HG02943 (cell line): Measurements from ENCODE around the gene AUTS2.

Experiments
- ATAC-seq: cut with Tn5 transposase; IDR thresholded peaks from one replicate; pipeline ENCODE4 v1.9.1; 2021; ENCODE audit warnings: mild to moderate bottlenecking, low read depth, moderate library complexity; ENCODE audit not compliant: unreplicated experiment

The AUTS2 gene

DNA sequence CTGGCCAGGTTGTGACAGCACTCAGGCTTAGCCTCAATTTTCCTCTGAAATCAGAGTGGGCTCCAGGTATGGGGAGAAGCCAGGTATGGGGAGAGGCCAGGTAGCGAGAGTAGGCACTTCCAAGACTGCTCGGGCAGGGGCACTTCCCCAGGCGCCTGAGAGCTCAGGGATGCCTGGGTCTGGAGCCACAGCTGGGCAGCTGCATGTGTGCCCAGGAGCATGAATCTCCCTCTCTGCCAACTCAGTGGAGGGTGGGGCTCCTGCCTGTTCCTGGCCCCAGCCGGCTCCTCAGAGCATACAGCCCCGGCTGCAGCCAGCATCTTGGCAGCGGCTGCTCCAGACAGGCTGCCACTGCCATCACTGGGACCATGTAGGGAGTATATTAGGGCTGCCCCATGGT, 313.9 kb downstream of the AUTS2 start:
- no peak for ATAC-seq

GRCh38 chr7:69912846-69913245, 314.6 kb downstream of the AUTS2 start:
- ATAC-seq: no peak

DNA sequence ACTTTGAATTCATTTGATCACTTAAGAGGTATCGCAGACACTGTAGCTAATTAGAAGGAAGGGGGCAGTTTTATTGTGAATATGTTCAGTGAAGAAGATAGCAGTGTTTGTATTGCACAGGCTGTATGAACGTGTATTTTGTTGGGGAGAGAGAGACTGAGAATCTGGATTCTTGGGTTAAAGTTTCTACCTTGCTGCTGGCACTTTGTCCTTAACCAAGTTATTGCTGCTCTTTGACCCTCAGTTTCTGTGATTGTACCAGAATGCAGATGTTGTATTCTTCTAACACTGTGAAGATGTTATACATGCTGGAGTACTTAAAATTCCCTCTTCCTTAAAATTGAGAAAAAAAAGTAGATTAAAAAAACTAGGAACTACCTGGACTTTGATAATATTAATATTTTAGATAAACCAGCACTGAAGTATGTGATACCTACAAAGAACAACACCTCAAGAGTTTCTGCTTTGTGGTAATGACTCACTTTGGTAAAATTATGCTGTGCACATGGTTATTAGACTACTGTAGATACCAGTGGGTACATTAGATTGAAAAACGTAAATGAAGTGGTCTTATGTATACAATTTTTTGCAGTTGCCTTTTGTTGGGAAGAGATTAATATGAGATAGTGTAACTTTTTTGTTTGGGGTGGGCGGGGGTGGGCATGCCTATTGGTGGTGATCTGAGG, 321.3 kb downstream of the AUTS2 start:
- ATAC-seq: no peak

DNA sequence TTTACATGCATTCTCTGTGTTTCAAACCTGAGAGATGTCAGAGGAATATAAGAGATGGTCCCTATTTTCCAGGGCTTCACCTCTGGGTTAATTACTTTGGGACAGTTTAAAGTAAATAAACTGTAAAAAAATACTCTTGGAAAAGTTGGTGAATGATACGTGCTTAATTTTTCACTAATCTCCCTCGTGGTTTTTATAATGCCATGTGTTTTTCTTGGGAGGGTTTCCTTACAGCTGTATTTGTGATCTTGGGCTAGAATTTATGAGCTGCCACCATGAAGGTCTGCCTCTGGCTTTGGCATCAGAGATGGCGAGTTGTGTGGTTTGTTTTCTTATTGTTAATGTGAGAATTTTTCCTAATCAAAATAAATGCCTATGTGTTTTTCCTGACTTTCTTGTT, 322.5 kb downstream of the AUTS2 start:
- ATAC-seq: no peak

- ATAC-seq: no peak
These were observed 323.9 kb downstream of the AUTS2 start for GRCh38 chr7:69922026-69922803.

- ATAC-seq: no peak
These were observed 329.2 kb downstream of the AUTS2 start for GRCh38 chr7:69927461-69927860.

DNA sequence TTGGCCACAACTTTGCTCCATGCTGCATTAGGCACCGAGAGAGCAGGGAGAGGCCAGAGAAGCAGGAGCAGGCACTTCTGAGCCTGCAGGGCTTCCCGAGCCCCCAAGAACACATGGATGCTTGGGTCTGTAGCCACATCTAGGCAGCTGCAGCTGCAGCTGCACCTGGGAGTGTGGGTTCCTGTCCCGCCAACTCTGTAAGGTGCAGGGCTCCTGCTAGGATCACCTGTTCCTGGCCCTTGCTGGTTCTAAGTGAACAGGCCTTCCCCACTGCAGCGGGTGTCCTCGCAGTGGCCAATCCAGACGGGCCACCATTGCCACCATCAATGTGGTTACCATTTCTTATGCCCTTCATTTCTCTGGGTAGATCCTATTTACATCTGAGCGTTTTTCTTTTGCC, 330.3 kb downstream of the AUTS2 start:
- ATAC-seq: no peak

DNA sequence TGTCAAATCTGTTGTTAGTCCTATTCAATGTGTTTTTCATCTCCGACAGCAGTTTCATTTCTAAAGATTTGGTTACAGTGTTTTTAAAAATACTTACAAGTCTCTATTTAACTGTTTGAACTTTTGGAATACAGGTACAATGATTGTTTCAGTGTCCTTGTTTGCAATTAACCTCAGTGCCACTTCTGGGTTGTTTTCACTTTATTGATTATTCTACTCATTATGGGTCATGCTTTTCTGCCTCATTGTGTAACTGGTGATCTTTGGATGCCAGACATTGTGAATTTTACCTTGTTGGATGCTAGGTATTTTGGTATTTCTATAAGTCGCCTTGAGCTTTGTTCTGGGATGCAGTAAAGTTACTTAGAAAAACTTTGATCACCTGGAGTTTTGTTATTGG, 331.3 kb downstream of the AUTS2 start:
- no peak for ATAC-seq

GRCh38 chr7:69932034-69932628, 333.9 kb downstream of the AUTS2 start:
- ATAC-seq: no peak

DNA sequence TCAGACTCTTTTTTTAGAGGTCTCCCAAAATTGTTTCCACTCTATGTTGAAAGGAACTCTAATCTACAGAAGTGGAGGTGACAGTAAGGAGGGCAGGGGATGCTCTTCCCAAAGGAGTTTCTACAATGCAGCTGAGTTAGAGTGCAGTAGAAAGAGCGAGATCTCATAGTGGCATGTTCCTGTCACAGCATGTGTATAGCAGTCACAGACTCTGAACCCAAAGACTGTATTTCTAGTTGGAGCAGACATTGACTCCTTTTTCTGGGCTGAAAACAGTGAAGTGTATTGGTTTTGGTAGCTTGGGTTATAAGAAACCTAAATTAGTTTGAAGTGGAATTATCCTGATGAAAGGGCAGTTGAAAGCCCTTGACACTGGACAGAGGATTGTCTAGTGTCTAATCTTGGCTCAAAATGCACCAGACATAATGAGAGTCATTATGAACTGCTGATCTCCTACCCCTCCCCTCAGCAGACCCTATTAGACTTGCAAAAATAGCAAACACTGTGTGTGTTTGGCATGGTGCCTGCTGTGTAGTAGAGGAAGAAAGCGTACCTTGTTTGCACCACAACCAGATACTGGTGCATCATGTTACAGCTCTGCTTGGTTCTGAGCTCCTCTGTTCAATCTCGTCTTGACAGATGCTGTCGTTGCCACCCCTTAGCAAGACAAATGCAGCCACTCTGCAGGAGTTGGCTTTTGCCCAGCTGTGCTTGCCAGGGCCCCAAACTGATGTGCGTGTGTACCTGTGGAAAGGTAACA, 336.0 kb downstream of the AUTS2 start:
- ATAC-seq: no peak

- ATAC-seq: no peak
These were observed 336.8 kb downstream of the AUTS2 start for GRCh38 chr7:69935107-69935506.

DNA sequence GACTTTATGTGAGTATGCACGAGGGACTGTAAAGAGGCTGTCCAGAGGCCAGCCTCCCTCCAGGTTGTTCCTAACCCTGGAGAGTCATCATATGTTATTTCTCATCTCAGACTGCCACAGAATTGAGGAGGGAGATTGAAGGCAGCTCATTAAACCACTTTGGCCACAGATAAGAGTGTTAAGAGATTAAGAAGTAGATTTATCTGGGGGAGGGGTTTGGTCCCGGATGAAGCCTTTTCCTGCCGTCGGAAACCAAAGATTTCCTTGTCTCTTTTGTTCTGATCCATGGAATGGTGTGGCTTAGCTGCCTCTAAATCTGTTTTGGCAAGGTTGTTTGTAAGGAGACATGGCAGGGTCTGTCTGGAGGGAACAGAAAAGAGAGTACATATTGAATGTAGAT, 338.8 kb downstream of the AUTS2 start:
- ATAC-seq: no peak

DNA sequence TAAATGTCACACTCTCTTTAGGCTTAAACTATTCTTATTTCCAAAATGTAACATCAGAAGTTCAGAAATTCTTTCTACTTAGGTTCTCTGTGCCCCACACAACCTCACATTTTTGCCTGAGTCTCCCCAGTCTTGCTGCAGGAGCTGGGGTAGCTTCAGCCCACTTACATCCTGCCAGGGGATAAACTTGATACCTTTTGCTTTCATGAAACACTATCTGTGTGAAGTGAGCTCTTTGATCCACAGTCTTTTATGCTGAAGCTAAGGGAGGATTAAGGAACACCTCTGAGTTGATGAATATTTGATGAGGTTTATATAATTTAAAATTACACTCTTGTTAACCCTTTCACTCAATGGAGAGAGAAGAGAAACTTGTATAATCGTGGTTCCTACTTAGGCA, 341.0 kb downstream of the AUTS2 start:
- no peak for ATAC-seq

DNA sequence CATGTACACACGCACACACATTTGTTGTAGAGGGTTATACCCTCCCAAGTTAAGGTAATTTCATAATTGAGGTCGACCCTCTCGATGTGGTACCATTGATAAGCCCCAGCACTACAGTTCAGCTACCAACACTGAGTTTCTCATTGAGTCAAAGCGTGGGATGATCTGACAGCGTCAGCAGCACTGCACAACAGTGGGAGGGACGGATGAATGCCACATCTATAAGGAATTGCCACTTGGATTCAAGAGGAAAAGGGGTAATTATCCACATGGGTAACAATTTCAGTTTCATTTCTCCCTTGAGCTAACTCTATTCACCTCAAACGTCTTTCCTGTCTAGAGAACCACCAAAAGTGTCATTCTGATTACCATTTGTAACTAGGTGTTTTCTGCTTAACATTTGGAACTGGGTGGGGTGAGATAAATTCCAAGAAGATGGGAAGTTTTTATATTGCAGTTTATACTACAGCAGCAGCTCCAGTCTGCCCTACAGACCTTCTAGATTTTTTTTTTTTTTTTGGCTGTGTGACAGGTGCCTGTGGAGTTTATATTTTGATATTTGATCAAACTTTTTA, 342.9 kb downstream of the AUTS2 start:
- ATAC-seq: no peak

DNA sequence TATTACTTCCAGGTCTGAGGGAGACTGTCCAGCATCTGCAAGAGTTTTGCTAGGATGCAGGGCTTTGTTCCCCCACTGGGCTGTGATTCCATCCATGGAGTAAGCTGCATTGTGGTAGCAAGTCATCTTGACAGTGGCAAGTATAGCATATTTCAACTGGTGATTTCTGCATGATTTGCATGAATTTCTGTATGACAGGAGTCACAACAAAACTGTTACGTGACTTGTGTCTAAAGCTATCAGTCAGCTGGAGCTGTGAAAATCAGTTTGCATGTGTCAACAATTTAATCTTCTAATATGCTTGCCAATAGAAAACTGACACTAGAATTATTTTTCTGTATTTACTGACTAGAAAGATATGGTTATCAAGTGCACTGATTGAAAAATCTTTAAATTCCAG, 344.3 kb downstream of the AUTS2 start:
- ATAC-seq: no peak

DNA sequence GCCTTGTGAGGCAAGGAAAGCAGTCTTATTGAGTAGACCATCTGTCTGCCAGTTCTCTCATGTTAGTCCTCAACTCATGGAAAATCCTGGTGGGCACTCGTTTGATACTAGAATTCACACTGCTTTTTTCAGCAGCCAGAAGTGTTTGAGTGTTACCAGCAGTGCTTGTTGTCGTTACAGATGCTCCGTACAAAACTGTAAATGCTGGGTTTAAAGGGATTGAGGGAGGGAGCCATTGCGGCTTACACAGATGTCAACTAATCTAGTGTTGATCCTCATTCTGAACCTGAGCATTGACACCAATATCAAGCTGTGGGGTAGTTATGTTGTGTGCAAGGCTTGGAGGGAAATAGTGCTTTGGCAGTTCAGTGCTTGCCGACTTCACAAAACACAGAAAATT, 348.6 kb downstream of the AUTS2 start:
- ATAC-seq: no peak

GRCh38 chr7:69947998-69948397, 349.7 kb downstream of the AUTS2 start:
- no peak for ATAC-seq

- ATAC-seq: no peak
These were observed 350.8 kb downstream of the AUTS2 start for GRCh38 chr7:69949122-69949521.

GRCh38 chr7:69951458-69951857, 353.2 kb downstream of the AUTS2 start:
- no peak for ATAC-seq

DNA sequence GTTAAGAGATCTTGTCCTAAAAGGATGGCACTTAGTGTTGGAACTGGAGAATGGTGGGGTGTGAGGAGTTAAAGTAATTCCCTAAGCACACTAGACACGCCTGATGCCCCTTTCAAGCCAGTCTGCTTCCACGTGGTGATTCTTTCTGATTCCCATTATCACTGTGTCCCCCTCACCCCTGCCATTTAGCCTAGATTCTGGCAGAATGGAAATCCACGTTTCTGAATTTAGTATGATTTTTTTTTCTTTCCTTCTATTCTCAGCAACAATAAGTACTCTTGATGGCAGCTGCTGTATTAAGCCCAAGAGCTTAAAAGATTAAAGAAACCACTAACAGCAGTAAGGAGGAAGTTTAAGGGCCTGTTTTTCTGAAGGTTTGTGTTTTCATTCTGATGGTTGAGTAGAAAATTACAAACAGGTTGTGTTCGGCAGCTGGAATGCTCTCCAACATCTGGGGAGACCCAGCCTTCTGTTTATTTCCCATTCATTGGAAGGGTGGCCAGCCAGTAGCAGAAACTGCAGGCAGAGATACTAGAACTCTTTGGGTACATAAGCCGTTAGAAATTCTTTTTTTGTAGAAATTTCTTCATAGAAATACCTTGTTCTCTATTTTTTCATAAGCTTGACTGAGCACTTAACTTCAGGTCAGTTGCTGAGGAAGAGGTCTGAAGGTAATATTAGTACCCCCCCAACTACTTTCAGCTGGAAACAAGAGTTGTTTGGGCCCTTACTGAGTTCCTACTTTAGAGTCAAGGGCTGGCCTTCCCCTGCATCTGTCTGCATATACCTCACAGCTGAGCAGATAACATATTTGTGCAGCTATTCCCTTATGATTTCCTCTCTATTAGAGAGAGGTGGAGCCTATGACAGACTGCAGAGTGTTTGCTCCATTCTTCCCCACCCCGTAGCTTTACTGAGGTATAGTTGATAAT, 355.1 kb downstream of the AUTS2 start:
- ATAC-seq: no peak
